Measurements from ENCODE around the gene FYB2.

The FYB2 gene

DNA sequence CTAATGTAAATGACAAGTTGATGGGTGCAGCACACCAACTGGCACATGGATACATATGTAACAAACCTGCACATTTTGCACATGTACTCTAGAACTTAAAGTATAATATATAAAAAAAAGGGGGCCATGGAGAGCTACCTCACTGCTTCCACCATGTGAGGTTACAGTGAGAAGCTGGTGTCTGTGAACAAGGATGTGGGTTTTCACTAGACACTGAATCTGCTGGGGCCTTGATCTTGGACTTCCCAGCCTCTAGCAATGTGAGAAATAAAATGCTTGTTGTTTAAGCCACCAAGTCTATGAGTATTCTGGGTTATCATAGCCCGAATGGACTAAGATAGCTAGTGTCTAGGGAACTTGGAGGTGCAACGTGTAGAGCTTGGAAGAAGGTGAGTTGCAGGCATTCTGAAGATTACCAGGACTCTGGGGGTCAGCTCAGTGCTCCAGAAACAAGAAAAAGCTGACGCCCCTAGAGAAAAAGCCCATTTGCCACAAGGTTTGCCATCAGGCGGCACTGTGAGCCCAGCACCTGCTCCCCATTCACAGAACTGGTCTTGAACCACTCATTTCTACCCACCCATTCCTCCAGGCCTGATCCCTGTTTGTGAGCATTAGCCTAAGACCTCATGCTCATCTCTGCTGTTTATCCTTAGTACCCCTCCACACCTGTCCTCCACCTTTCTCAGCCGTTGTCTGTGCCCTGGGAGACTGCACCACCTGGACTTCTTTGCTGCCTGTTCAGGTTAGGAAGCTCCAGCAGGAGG is 15.1 kb upstream of the FYB2 start:
- no peak for DNase-seq

DNA sequence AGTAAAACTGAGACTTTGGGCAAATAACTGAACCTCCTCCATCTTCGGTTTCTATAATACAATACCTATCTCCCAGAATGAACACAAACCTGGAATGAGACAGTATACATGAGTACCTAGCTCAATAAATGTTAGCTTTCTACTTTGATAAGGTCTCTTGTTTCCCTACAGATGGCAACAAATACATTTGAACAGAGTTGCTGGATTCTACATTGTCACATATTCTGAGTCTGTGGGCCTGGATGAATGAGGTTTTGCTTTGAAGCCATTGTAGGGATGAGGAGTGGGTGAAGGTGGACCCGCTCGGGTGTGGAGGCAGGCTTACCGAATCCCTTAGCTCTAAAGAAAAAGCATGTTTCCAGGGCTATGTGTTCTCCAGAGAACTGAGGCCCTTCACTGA is 13.9 kb upstream of the FYB2 start:
- no peak for DNase-seq

DNA sequence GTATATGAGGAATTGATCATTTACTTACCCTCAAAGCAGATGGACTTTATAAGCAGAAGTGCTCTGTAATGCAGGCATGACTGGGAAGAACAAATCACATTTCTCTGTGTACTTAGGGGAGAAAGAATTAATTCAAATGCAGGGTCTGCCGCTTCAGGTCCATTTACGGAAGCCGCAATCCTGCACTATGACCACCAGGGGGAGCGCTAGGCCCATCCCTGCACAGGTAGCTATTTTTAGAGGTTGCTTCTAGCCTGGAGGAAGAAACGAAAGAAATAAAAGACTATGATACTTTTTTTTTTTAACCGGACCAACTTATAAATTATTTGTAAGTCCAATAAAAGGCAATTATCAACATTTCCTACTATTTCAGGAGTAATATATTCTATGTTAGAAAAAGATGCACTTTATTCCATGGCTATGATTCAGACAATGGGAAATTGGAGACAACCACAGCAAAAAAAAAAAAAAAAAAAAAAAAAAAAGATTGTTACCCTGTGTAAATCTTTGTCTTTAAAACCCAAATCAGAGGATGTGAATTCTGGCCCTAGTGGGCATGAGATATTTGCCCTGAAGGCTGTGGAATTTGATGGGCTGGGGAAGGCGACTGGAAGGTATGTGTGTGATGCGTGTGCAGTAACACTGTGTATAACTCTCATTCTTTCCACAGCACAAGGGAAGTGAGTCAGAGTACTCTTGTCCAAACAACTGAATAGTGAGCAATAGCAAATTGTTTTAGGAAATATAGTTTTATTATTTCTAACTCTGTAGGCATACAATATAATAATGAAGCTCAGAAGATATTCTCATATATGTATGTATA is 12.9 kb upstream of the FYB2 start:
- DNase-seq: peak; percentile 67 to 73

DNA sequence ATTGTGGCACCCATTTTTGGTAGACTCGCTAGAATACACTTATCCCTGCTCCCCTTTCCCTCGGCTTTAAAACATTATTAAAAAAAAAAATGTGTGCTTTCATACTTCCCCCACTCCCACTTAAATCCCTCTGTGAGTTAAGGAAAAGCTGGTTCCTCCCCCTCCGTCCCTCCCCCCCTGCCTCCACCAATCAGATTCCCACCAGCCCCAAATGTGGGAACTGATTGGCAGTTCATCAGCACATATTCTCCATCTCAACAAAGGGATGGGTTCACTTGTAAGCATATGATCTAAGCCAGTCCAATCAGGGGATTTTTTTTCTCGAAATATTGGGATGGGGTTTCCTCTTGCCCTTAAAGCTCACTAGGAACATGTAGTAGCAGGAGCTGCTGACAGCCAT is 10.8 kb upstream of the FYB2 start:
- DNase-seq: no peak

- no peak for DNase-seq
Measured at GRCh38 chr1:56827711-56828110, 8.5 kb upstream of the FYB2 start.

DNA sequence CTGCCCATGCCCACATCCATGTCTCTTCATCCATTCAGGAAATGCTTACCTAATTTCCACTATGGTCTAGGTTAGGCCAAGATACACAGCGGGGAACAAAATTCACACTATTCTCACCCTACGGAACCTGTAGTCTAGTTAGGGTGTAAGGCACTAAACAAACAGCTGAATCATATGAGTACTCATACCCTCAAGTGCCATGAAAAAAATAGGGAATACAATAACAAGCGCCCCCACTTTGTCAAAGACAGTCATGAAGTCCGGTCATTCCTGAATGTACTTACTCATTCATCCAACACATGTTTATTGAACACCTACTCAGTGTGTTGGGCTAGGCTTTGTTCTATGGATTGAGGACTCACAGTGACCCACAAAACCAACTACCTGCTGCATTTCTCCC is 6.2 kb upstream of the FYB2 start:
- DNase-seq: no peak

GRCh38 chr1:56824938-56825337 is 5.7 kb upstream of the FYB2 start:
- DNase-seq: no peak

GRCh38 chr1:56824271-56824670 is 5.1 kb upstream of the FYB2 start:
- DNase-seq: no peak

DNA sequence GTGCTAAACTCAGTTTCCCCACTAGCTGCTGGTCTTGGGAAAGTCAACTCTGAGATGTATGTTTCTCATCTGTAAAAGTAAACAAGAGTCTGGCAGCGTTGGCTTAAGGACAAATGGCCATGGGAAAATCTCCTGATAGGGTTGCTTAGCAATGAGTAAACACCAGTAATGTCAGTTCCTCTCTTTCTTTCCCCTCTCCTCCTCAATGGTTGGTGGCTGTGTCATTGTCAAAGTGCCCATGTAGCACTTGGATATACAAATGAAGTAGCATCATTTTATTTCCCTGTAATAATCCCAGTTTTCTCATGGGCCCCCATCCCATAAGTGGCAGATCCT is 2.2 kb upstream of the FYB2 start:
- DNase-seq: no peak

- DNase-seq: peak; percentile 76 to 85
Measured at GRCh38 chr1:56820755-56821461, 1.7 kb upstream of the FYB2 start.

- no peak for DNase-seq
Measured at GRCh38 chr1:56817716-56818463, 1.3 kb downstream of the FYB2 start.

DNA sequence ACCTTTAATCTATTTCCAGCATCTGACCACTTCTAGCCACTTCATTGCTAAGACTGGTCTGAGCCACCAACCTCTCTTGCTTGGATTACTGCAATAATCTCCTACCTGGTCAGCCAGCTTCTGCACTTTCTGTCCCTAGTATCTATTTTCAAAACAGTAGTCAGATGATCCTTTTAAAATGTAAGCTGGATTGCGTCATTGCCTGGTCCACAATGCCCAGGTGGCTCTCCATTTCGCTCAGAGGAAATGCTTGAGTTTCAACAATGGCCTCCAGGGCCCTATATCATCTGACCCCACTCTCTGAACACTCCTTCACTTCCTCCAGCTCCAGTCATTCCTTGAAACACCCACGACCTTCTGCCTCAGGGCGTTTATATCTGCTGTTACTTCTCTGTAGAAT is 2.3 kb downstream of the FYB2 start:
- no peak for DNase-seq

GRCh38 chr1:56816264-56816663 is 2.9 kb downstream of the FYB2 start:
- DNase-seq: no peak

DNA sequence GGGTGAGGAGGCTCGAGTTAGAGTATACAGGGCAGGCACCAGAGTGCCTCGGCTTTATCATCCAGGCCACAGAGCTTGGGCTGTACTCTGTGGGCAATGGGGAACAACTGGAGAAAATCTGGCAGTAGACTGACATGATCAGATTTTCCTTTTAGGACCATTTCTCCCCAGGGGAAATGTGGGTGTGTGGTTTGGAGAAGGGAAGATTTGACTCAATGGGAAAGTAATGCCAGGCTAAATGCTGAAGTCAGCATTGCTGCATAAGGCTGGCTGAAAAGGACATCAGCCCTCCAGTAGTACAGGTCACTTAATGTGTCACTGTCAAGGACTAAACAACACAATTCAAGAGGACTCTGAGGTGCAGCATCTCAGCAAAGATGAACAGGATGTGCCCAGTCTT is 5.0 kb downstream of the FYB2 start:
- DNase-seq: no peak

DNA sequence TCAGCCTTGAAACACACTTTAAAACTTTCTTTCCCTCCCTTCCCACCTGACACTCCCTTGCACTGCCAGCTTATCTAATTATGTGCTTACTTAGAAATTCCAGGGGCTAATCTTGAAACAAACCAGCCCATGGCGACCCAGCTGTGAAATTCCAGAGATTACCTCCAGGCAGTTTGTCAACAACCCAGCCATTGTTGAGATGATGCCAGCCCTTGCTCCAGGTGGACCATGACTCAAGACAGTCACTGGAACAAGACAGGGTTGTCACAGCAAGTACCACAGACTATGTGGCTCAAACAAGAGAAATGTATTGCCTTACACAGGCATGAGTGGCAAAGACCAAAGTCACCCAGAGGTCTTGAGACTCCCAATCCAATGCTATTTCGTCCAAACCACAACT is 7.9 kb downstream of the FYB2 start:
- no peak for DNase-seq

DNA sequence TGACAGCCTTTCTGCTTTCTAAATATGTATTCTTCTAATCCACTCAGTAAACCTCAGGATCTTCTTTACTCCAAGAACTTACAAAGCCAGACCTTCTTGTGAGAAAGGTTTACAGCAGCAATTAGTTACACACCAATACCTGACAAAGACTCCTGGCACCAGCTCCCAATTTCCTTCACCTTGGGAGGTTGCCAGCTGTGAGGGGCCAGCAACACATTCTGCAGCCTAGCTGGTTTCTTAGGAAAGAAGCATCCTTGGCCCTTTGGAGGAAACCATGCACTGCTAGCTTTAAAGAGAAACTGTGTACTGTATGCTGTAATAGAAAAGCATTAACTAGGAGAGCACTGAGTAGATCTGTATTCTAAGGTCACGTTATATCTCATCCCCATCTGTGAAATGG is 10.8 kb downstream of the FYB2 start:
- no peak for DNase-seq

DNA sequence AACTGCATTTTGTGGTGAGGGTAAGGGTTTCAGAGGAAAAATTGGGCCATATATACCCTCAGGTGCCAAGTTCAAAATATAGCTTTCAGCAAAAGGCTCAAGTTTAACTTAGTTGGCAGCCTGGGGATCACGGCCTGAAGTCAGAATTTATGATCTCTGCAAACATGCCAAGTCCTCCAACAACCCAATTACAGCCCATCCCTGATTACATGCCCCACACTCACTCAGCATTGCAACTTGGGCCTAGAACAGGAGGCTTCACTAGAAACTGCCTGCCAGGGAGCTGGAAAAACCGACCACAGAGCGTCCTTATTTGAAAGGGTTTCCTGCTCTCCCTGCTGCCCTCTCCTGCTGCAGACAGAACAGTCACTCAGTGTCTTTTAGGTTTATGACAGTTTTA is 12.4 kb downstream of the FYB2 start:
- DNase-seq: no peak

- DNase-seq: peak in 1 of 2 donors; percentile 3
Measured at GRCh38 chr1:56803561-56804156, 15.5 kb downstream of the FYB2 start.

- DNase-seq: no peak
Measured at GRCh38 chr1:56799605-56800400, 19.4 kb downstream of the FYB2 start.

DNA sequence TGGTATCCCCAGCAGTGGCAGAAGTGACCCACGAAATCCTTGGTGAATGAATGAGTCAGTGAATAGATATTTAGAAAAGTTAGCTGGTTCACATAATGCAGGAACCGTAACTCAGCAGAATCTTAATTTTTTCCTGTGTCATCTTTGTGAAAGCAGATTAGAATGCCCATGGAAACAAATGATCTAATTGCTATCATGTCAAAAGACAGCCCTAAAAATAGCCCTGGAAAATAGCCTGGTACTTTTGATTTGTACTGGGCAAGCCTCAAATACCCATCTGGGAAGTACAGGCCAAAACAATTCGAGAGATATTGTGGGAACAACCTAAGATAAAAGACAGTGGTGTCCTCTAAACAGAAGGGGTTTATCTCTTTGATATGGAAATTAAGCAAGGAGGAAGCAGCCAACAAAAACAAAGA is 21.1 kb downstream of the FYB2 start:
- DNase-seq: no peak

- no peak for DNase-seq
Measured at GRCh38 chr1:56797065-56797685, 22.0 kb downstream of the FYB2 start.
